ENCODE measurements around the gene IRX1.

The IRX1 gene

GRCh38 chr5:3595006-3595961, at the start of gene IRX1:
Gene IRX1, plus strand, starts transcription at chr5:3595832. Its CDS starts 274 bp downstream, at chr5:3596106.
- no peak for DNase-seq

- DNase-seq: no peak
These were observed 49.6 kb upstream of the IRX1 start for GRCh38 chr5:3546028-3546427.

GRCh38 chr5:3564116-3564515, 31.5 kb upstream of the IRX1 start:
- DNase-seq: no peak

GRCh38 chr5:3564827-3565518, 30.7 kb upstream of the IRX1 start:
- no peak for DNase-seq

GRCh38 chr5:3584724-3585531, 10.7 kb upstream of the IRX1 start:
- DNase-seq: no peak

- DNase-seq: no peak
These were observed 5.3 kb upstream of the IRX1 start for GRCh38 chr5:3590161-3590966.

GRCh38 chr5:3590967-3591900, 4.4 kb upstream of the IRX1 start:
- no peak for DNase-seq

- no peak for DNase-seq
These were observed 3.3 kb upstream of the IRX1 start for GRCh38 chr5:3592298-3592697.

GRCh38 chr5:3593771-3594509, 1.7 kb upstream of the IRX1 start:
- DNase-seq: no peak

GRCh38 chr5:3594510-3595005, 1.1 kb upstream of the IRX1 start:
- no peak for DNase-seq

- no peak for DNase-seq
These were observed 711 bp downstream of the IRX1 start for GRCh38 chr5:3596261-3596825.

GRCh38 chr5:3596857-3597166, 1.2 kb downstream of the IRX1 start:
- no peak for DNase-seq

GRCh38 chr5:3597167-3598007, 1.8 kb downstream of the IRX1 start:
- DNase-seq: no peak

GRCh38 chr5:3598207-3598606, 2.6 kb downstream of the IRX1 start:
- DNase-seq: no peak

GRCh38 chr5:3598769-3599211, 3.2 kb downstream of the IRX1 start:
- DNase-seq: no peak

GRCh38 chr5:3599226-3600105, 3.8 kb downstream of the IRX1 start:
- DNase-seq: no peak

GRCh38 chr5:3600106-3601060, 4.8 kb downstream of the IRX1 start:
- DNase-seq: no peak

Measured in activated effector memory CD4-positive, alpha-beta T cell treated with anti-CD3 and anti-CD28 coated beads, Interleukin-2, amount 50 U/mL, for 16 hours (primary cell).